ENCODE results near the gene FAM120A. TPM values are rescaled to one million over a fixed set of nuclear protein-coding genes. Genes with fewer than 3 reads are reported as not detected.
A peak's percentile ranks its signal among the peaks of the same experiment; 100 is the strongest.

Gene FAM120A
- total and polyA plus RNA-seq, 2 of the 13 experiments (the other 11 are each of a cell fraction or from before 2014, with no cell fraction given): 41.3 to 44.4 TPM

DNA sequence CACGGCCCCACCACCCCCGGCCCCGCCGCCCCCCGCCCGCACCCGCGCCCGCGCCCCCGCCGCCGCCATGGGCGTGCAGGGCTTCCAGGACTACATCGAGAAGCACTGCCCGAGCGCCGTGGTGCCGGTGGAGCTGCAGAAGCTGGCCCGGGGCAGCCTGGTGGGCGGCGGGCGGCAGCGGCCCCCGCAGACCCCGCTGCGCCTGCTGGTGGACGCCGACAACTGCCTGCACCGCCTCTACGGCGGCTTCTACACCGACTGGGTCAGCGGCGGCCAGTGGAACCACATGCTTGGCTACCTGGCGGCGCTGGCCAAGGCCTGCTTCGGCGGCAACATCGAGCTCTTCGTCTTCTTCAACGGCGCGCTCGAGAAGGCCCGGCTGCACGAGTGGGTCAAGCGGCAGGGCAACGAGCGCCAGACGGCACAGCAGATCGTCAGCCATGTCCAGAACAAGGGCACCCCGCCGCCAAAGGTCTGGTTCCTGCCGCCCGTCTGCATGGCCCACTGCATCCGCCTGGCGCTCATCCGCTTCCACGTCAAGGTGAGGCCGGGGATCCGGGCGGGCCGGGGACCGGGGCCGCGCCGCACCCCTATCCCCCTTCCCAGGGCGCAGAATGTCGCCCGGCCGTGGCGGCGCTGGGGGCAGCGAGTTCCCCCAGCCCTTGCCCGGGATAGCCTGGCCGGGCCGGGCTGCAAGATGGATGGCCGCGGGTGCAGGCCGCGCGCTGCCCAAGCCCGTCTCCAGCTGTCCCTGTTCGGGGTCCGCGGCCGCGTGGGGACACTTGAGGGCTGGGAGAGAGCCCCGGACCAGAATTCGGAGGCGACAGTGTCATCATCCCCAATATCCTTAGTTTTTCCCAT is 594 bp downstream of the FAM120A start (continued):
- TF ChIP-seq PAXIP1 (CRISPR knock-in tag; conservative IDR thresholded peaks at IDR 0.05) (no peak), PLSCR1 (CRISPR knock-in tag; IDR thresholded peaks at IDR 0.05; ENCODE audit: borderline replicate concordance) (no peak), MIER2 (CRISPR knock-in tag; IDR thresholded peaks at IDR 0.05) (no peak), ZNF329 (CRISPR knock-in tag; IDR thresholded peaks at IDR 0.05; ENCODE audit: low read depth) (0 out of 2 replicates have a peak, but pooled peaks have one; percentile 58), NFE2 (CRISPR knock-in tag; IDR thresholded peaks at IDR 0.05) (no peak), HOXA3 (CRISPR knock-in tag; IDR thresholded peaks at IDR 0.05) (peak; percentile 30; the same call in 1 of the 2 replicates), ZNF180 (CRISPR knock-in tag; IDR thresholded peaks at IDR 0.05; ENCODE audit: borderline replicate concordance, low read depth) (no peak), ATF4 (CRISPR knock-in tag; IDR thresholded peaks at IDR 0.05) (no peak), KDM5B (CRISPR knock-in tag; IDR thresholded peaks at IDR 0.05; ENCODE audit: borderline replicate concordance) (no peak), NCOA2 (CRISPR knock-in tag; IDR thresholded peaks at IDR 0.05) (no peak), NFYC (CRISPR knock-in tag; IDR thresholded peaks at IDR 0.05) (no peak), SRSF9 (IDR thresholded peaks at IDR 0.05; ENCODE audit: borderline replicate concordance, insufficient read depth, low read depth, low read length, poor library complexity, severe bottlenecking) (no peak), ZNF589 (CRISPR knock-in tag; conservative IDR thresholded peaks at IDR 0.05) (no peak), IKZF4 (CRISPR knock-in tag; IDR thresholded peaks at IDR 0.05; ENCODE audit: borderline replicate concordance, low read depth, not compliant biosample characterization) (peak; percentile 56), ZNF432 (CRISPR knock-in tag; IDR thresholded peaks at IDR 0.05; ENCODE audit: borderline replicate concordance) (no peak), XRCC5 (optimal IDR thresholded peaks at IDR 0.05; ENCODE audit: low read length) (no peak)
- TF ChIP-seq, protein P1, sequence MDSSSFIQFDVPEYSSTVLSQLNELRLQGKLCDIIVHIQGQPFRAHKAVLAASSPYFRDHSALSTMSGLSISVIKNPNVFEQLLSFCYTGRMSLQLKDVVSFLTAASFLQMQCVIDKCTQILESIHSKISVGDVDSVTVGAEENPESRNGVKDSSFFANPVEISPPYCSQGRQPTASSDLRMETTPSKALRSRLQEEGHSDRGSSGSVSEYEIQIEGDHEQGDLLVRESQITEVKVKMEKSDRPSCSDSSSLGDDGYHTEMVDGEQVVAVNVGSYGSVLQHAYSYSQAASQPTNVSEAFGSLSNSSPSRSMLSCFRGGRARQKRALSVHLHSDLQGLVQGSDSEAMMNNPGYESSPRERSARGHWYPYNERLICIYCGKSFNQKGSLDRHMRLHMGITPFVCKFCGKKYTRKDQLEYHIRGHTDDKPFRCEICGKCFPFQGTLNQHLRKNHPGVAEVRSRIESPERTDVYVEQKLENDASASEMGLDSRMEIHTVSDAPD (CRISPR knock-in tag; IDR thresholded peaks at IDR 0.05): no peak
- TF ChIP-seq, protein P2, sequence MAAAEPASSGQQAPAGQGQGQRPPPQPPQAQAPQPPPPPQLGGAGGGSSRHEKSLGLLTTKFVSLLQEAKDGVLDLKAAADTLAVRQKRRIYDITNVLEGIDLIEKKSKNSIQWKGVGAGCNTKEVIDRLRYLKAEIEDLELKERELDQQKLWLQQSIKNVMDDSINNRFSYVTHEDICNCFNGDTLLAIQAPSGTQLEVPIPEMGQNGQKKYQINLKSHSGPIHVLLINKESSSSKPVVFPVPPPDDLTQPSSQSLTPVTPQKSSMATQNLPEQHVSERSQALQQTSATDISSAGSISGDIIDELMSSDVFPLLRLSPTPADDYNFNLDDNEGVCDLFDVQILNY (CRISPR knock-in tag; conservative IDR thresholded peaks at IDR 0.05): no peak

Data from HepG2 (cell line).